ENCODE data around the gene MRAS. TPM values are rescaled to one million over a fixed set of nuclear protein-coding genes. Genes with fewer than 3 reads are reported as not detected.

Gene MRAS
- total and polyA plus RNA-seq, 2 of the 4 experiments (the other 2 are of a cell fraction), result 59.3 to 60.6 TPM

- Histone ChIP-seq H3K4me3 (ENCODE audit: insufficient read depth, low read depth, low read length) (no peak overlapping the region), H3K79me1 (ENCODE audit: low read depth in 1 of 2, low read length in 2 of 2) (peaks cover 39 to 66% of the 10 kb centered on the region in 2 experiments), H3K4ac (ENCODE audit: low read depth, low read length) (no peak overlapping the region), H3K14ac (replicated peaks; ENCODE audit: low read depth, low read length) (no peak overlapping the region), H4K20me1 (ENCODE audit: insufficient read depth, low read length) (0 out of 2 replicates have a peak, but pooled peaks cover 3% of the 10 kb centered on the region), H3K9me1 (ENCODE audit: insufficient read depth, low read length) (peaks cover 31% of the 10 kb centered on the region), H3K36me3 (ENCODE audit: control insufficient read depth, insufficient read depth, low read length) (no peaks in the 10 kb centered on the region), H3K9ac (ENCODE audit: low read depth, low read length) (no peak overlapping the region), H3K9me3 (ENCODE audit: control insufficient read depth, insufficient read depth, low read length) (no peaks in the 10 kb centered on the region), H2AK5ac (ENCODE audit: low read depth, low read length) (no peak overlapping the region), H2BK120ac (ENCODE audit: low read depth, low read length) (no peak overlapping the region), H2AK9ac (replicated peaks; ENCODE audit: low read depth, low read length, poor library complexity) (no peak overlapping the region), H2BK20ac (ENCODE audit: low read depth, low read length) (no peak overlapping the region), H4K91ac (ENCODE audit: insufficient read depth, low read depth, low read length) (no peak overlapping the region), H2BK15ac (ENCODE audit: low read depth, low read length) (no peak overlapping the region), H4K5ac (ENCODE audit: low read depth, low read length) (no peak overlapping the region), H3K27ac (ENCODE audit: insufficient read depth, low read length) (no peak overlapping the region), H2AFZ (replicated peaks; ENCODE audit: low read length, poor library complexity) (no peak overlapping the region), H3K27me3 (ENCODE audit: control insufficient read depth, insufficient read depth, low read length) (no peaks in the 10 kb centered on the region), H3K18ac (ENCODE audit: low read depth, low read length) (no peak overlapping the region), H3K4me2 (ENCODE audit: low read depth, low read length) (no peak overlapping the region), H4K8ac (ENCODE audit: low read depth in 2 of 2, low read length in 2 of 2) (no peak overlapping the region), H3K56ac (ENCODE audit: extremely low read depth, insufficient read depth, low read length) (no peak overlapping the region), H2BK5ac (ENCODE audit: low read depth, low read length, poor library complexity, severe bottlenecking) (no peak overlapping the region), H3K23ac (ENCODE audit: low read depth, low read length) (no peak overlapping the region), H3K4me1 (ENCODE audit: control insufficient read depth, insufficient read depth, low read length) (peaks cover 21% of the 10 kb centered on the region)
- ATAC-seq (ENCODE audit: low read depth) (no peak), DNase-seq (no peak)
- 100% methylated on average over 1 of the region's 5 CpGs; no CpG with 5 or more reads in 1 of the 2 experiments for WGBS, 2 experiments (ENCODE audit: extremely low coverage in 2 of 2, insufficient read length in 1 of 2)
- TF ChIP-seq MAZ (IDR thresholded peaks at IDR 0.05; ENCODE audit: borderline replicate concordance, low read depth, low read length) (no peak), SMC3 (IDR thresholded peaks at IDR 0.05; ENCODE audit: low read depth, low read length) (no peak), BHLHE40 (IDR thresholded peaks at IDR 0.05; ENCODE audit: low read depth, low read length) (no peak), POLR2A (IDR thresholded peaks at IDR 0.05; ENCODE audit: low read depth, low read length) (no peak), MAFK (IDR thresholded peaks at IDR 0.05; ENCODE audit: low read depth, low read length) (no peak), CEBPB (IDR thresholded peaks at IDR 0.05; ENCODE audit: low read depth, low read length) (no peak), NFE2L2 (IDR thresholded peaks at IDR 0.05; ENCODE audit: low read depth, low read length) (no peak), CHD1 (IDR thresholded peaks at IDR 0.05; ENCODE audit: low read depth, low read length) (no peak), FOS (IDR thresholded peaks at IDR 0.05; ENCODE audit: low read depth, low read length) (no peak), RFX5 (IDR thresholded peaks at IDR 0.05; ENCODE audit: low read depth, low read length) (no peak), USF2 (IDR thresholded peaks at IDR 0.05; ENCODE audit: low read depth, low read length) (no peak)
- in situ Hi-C loops (cut with MboI; ENCODE audit: low sequenced_read_pairs), result no loop called here
- ChIA-PET CTCF (no interaction called here), POLR2A (ENCODE audit: unreplicated experiment) (no interaction called here)
- dilution Hi-C loops (cut with HindIII; ENCODE audit: low sequenced_read_pairs, unreplicated experiment), result no loop called here
- intact Hi-C loops (cut with micrococcal nuclease), result no loop called here
- BruUV-seq (replicated peaks), result no TSS peak
Measured at GRCh38 chr3:138384976-138385375, 36.6 kb downstream of the MRAS start.
